HepG2 (cell line): Measurements from ENCODE around the gene RAB28. TPM values are rescaled to one million over a fixed set of nuclear protein-coding genes. Genes with fewer than 3 reads are reported as not detected.

Experiments used
- ATAC-seq: fragments of 200-7000 bp; cut with Tn5 transposase; 3 replicates; pipeline ENCODE4 v1.9.1; 2020; ENCODE audit warnings: mild to moderate bottlenecking, moderate library complexity
- BruUV-seq: library from RNA; stranded (reverse); fragments of 400-500 nt; replicated peaks from 2 replicates; lab custom pipeline; 2021; lab: Mats Ljungman, UMichigan
- CTCF ChIA-PET: fragments of 300-600 bp; formaldehyde crosslinking; extraction: SDS; loops from one replicate; lab custom pipeline; 2021; ENCODE audit warnings: low total read pairs, inconsistent platforms, low intra/inter-chr PET ratio; lab: Yijun Ruan, JAX
- POLR2A ChIA-PET: fragments of 350-600 bp; sonication (Branson Sonifier 250); formaldehyde crosslinking; loops from one replicate; lab custom pipeline; 2020; ENCODE audit warnings: antibody characterized with exemption, inconsistent platforms; lab: Yijun Ruan, JAX
- DNase-seq: peaks from one replicate; pipeline ENCODE4 v3.0.0-alpha.2; 2015; ENCODE audit warnings: low spot score
- FAIRE-seq: peaks from 3 replicates; lab custom pipeline; 2011; peaks lifted over from hg19 to GRCh38; lab: Jason Lieb, UNC
- H2AFZ ChIP-seq: one replicate; pipeline ENCODE4 v1.6.1; 2011; ENCODE audit warnings: low read length, inconsistent platforms
- H3K27ac ChIP-seq: fragments of 300-600 bp; 3 replicates; pipeline ENCODE4 v1.8.0; 2011; ENCODE audit warnings: mixed run types, mild to moderate bottlenecking, mixed read lengths, low read length, inconsistent platforms; ENCODE audit not compliant: insufficient read depth; ENCODE audit errors: extremely low read length
- H3K27me3 ChIP-seq, 2 experiments: fragments of 200-600 bp in 1 of 2; 2 replicates in 1 of 2; 3 replicates in 1 of 2; pipeline versions ENCODE4 v1.6.0 to v1.8.0; 2011; ENCODE audit warnings: low read length in 2 of 2, mild to moderate bottlenecking in 2 of 2, moderate library complexity in 2 of 2, inconsistent platforms in 1 of 2; ENCODE audit not compliant: insufficient read depth in 2 of 2, control insufficient read depth in 1 of 2
- H3K36me3 ChIP-seq, 2 experiments: fragments of 200-600 bp in 1 of 2; replicated peaks in 1 of 2; 2 replicates in 1 of 2; 3 replicates in 1 of 2; pipeline versions ENCODE4 v1.5.1 to v1.8.0; 2011; ENCODE audit warnings: low read length in 2 of 2, inconsistent platforms in 1 of 2; ENCODE audit not compliant: insufficient read depth in 2 of 2, control insufficient read depth in 1 of 2
- H3K4me1 ChIP-seq: 2 replicates; pipeline ENCODE4 v1.5.1; 2012; ENCODE audit warnings: low read length, inconsistent platforms; ENCODE audit not compliant: insufficient read depth
- H3K4me2 ChIP-seq: 2 replicates; pipeline ENCODE4 v1.6.0; 2011; ENCODE audit warnings: low read depth, low read length, inconsistent platforms
- H3K4me3 ChIP-seq, 3 experiments: fragments of 200-600 bp in 1 of 3; sonication (generic), shearing (Covaris generic) in 1 of 3; replicated peaks in 1 of 3; 2 replicates each; pipeline ENCODE4 v1.5.1; 2011 to 2016; ENCODE audit warnings: low read length in 3 of 3, inconsistent platforms in 2 of 3, low read depth in 2 of 3, mild to moderate bottlenecking in 2 of 3, control low read depth in 1 of 3, mixed read lengths in 1 of 3; ENCODE audit not compliant: insufficient read depth in 1 of 3
- H3K79me2 ChIP-seq: one replicate; pipeline ENCODE4 v1.6.1; 2011; ENCODE audit warnings: low read length, inconsistent platforms; ENCODE audit not compliant: insufficient read depth
- H3K9ac ChIP-seq: 2 replicates; pipeline ENCODE4 v1.6.0; 2011; ENCODE audit warnings: mild to moderate bottlenecking, low read depth, low read length, inconsistent platforms; ENCODE audit not compliant: insufficient read depth
- H3K9me3 ChIP-seq: 2 replicates; pipeline ENCODE4 v1.5.1; 2012; ENCODE audit warnings: mild to moderate bottlenecking, low read length
- H4K20me1 ChIP-seq: 2 replicates; pipeline ENCODE4 v1.6.0; 2011; ENCODE audit warnings: inconsistent platforms, mild to moderate bottlenecking, low read length, moderate library complexity; ENCODE audit not compliant: insufficient read depth
- CBFB ChIP-seq: sonication (generic); formaldehyde crosslinking; IDR thresholded peaks from 2 replicates; pipeline ENCODE4 v1.4.0; 2020; ENCODE audit warnings: missing genetic modification reagents
- FOXJ3 ChIP-seq: sonication (generic); formaldehyde crosslinking; IDR thresholded peaks from 2 replicates; pipeline ENCODE4 v1.4.0; 2020; ENCODE audit warnings: missing genetic modification reagents, mild to moderate bottlenecking, borderline replicate concordance
- GZF1 ChIP-seq: sonication (generic); formaldehyde crosslinking; IDR thresholded peaks from 2 replicates; pipeline ENCODE4 v1.5.1; 2020; ENCODE audit warnings: mild to moderate bottlenecking, missing genetic modification reagents
- HIVEP1 ChIP-seq: sonication (generic); formaldehyde crosslinking; IDR thresholded peaks from 2 replicates; pipeline ENCODE4 v1.4.0; 2020; ENCODE audit warnings: mild to moderate bottlenecking, missing genetic modification reagents
- MED13 ChIP-seq: sonication (generic); formaldehyde crosslinking; IDR thresholded peaks from 2 replicates; pipeline ENCODE4 v1.5.0; 2020; ENCODE audit warnings: missing genetic modification reagents
- MIER2 ChIP-seq: IDR thresholded peaks from 2 replicates; pipeline ENCODE4 v1.6.1; 2016; ENCODE audit warnings: missing biosample characterization, missing genetic modification reagents
- TEAD3 ChIP-seq: optimal IDR thresholded peaks from 2 replicates; pipeline ENCODE3; 2016; ENCODE audit warnings: borderline replicate concordance
- ZNF253 ChIP-seq: sonication (generic); formaldehyde crosslinking; IDR thresholded peaks from 2 replicates; pipeline ENCODE4 v1.8.0; 2022; ENCODE audit warnings: mild to moderate bottlenecking, missing genetic modification reagents, borderline replicate concordance
- ZNF33B ChIP-seq: sonication (generic); formaldehyde crosslinking; IDR thresholded peaks from 2 replicates; pipeline ENCODE4 v1.5.1; 2020; ENCODE audit warnings: mild to moderate bottlenecking, missing genetic modification reagents
- WGBS: methylation state at CpG from one replicate; pipeline ENCODE4 v1.1.6; 2017; ENCODE audit warnings: low lambda C conversion rate; 5-methylcytosine and 5-hydroxymethylcytosine counted together
- in situ Hi-C: cut with HindIII; loops from 2 replicates; pipeline ENCODE4 v1.10.0; 2017; ENCODE audit warnings: low pct_unique_long_range_greater_than_20kb; ENCODE audit not compliant: extremely low pct_ligation_motif_present
- intact Hi-C: fragments of 100-400 bp; cut with micrococcal nuclease; formaldehyde crosslinking; loops from one replicate; pipeline ENCODE4 v1.10.0; 2022; ENCODE audit not compliant: unreplicated experiment
- polyA plus RNA-seq, 8 experiments: library from polyadenylated mRNA; depleted of rRNA in 3 of 8; stranded (reverse) in 7 of 8; unstranded in 1 of 8; fragments of >200 nt; fragmentation: Illumina TruSeq in 4 of 8; extraction: Trizol in 4 of 8; gene quantifications; 2 replicates each; pipeline versions ENCODE4 v1.2.1 to v1.2.3, GENCODE V29; 2011 to 2016; ENCODE audit warnings: low read depth in 4 of 8, missing spikeins in 1 of 8, mixed read lengths in 1 of 8; ENCODE audit not compliant: insufficient read depth in 1 of 8
- total RNA-seq, 5 experiments: library from RNA; depleted of rRNA; stranded (reverse); fragments of >200 nt; fragmentation: Illumina TruSeq; extraction: Trizol; gene quantifications; 2 replicates each; pipeline ENCODE4 v1.2.3, GENCODE V29; 2016; ENCODE audit warnings: low read depth in 1 of 5
- TF ChIP-seq, protein P1 (sequence below): sonication (generic); formaldehyde crosslinking; IDR thresholded peaks from 2 replicates; pipeline ENCODE4 v1.9.0; 2021; ENCODE audit warnings: missing genetic modification reagents, mild to moderate bottlenecking, borderline replicate concordance
- TF ChIP-seq, protein P2 (sequence below): sonication (generic); formaldehyde crosslinking; IDR thresholded peaks from 2 replicates; pipeline ENCODE4 v1.4.0; 2020; ENCODE audit warnings: missing genetic modification reagents
- TF ChIP-seq, protein P3 (sequence below): sonication (generic); formaldehyde crosslinking; IDR thresholded peaks from 2 replicates; pipeline ENCODE4 v1.4.0; 2020; ENCODE audit warnings: missing genetic modification reagents, borderline replicate concordance
- TF ChIP-seq, protein P4 (sequence below), 2 experiments: sonication (generic) in 1 of 2; formaldehyde crosslinking in 1 of 2; IDR thresholded peaks; 2 replicates each; pipeline versions ENCODE4 v1.4.0 to v1.6.1; 2016 to 2020; ENCODE audit warnings: borderline replicate concordance in 1 of 2, low read depth in 1 of 2, mild to moderate bottlenecking in 1 of 2, missing genetic modification reagents in 1 of 2

RAB28 gene
- total and polyA plus RNA-seq, 2 of the 13 experiments (the other 11 are each of a cell fraction or from before 2014, with no cell fraction given), result 11.8 to 18.2 TPM

DNA sequence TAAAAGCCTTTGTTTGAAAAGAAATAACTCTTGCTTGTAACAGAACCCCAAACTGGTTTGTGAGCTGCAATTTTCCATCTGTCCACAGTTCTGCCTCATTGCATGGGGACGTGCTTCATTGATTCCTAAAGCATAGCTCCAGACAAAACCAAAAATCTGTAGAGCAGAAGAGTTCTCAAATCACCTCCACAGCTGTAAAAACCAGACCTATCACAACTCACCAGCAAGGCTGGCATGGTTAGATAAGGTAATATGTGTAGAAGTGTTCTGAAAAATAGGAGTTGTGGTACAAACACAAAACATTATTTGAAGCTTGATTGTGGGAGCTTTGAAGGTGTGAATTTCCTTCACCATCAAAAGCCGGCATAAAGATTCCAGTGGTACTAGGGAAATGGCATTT lies 12.5 kb upstream of the RAB28 start:
- H2AFZ ChIP-seq, result no peak overlapping the region
- H4K20me1 ChIP-seq, result no peaks in the 10 kb centered on the region
- H3K4me3 ChIP-seq, result no peak overlapping the region
- FAIRE-seq (no peak), ATAC-seq (no peak), DNase-seq (no peak)
- no peaks in the 10 kb centered on the region for H3K9me3 ChIP-seq
- H3K4me1 ChIP-seq, result no peaks in the 10 kb centered on the region
- H3K27ac ChIP-seq, result no peak overlapping the region
- 0% methylated on average over 2 of the region's 2 CpGs for WGBS
- H3K27me3 ChIP-seq, result peaks cover 0 to 4% of the 10 kb centered on the region in 2 experiments; a peak in 1 of 5 replicates
- no peaks in the 10 kb centered on the region for H3K36me3 ChIP-seq
- no peak overlapping the region for H3K9ac ChIP-seq
- H3K4me2 ChIP-seq, result no peak overlapping the region
- in situ Hi-C loops (no loop called here), intact Hi-C loops (no loop called here)
- BruUV-seq, result no TSS peak
- no peaks in the 10 kb centered on the region for H3K79me2 ChIP-seq
- CTCF ChIA-PET, result no interaction called here
- POLR2A ChIA-PET, result no interaction called here
- TF ChIP-seq, protein P1, sequence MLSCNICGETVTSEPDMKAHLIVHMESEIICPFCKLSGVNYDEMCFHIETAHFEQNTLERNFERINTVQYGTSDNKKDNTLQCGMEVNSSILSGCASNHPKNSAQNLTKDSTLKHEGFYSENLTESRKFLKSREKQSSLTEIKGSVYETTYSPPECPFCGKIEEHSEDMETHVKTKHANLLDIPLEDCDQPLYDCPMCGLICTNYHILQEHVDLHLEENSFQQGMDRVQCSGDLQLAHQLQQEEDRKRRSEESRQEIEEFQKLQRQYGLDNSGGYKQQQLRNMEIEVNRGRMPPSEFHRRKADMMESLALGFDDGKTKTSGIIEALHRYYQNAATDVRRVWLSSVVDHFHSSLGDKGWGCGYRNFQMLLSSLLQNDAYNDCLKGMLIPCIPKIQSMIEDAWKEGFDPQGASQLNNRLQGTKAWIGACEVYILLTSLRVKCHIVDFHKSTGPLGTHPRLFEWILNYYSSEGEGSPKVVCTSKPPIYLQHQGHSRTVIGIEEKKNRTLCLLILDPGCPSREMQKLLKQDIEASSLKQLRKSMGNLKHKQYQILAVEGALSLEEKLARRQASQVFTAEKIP (CRISPR knock-in tag), result no peak
- TF ChIP-seq GZF1 (CRISPR knock-in tag) (no peak), ZNF33B (CRISPR knock-in tag) (no peak), FOXJ3 (CRISPR knock-in tag) (no peak), CBFB (no peak), MED13 (no peak), HIVEP1 (CRISPR knock-in tag) (no peak), ZNF253 (no peak), MIER2 (CRISPR knock-in tag) (no peak), TEAD3 (CRISPR knock-in tag) (no peak)
- TF ChIP-seq, protein P2, sequence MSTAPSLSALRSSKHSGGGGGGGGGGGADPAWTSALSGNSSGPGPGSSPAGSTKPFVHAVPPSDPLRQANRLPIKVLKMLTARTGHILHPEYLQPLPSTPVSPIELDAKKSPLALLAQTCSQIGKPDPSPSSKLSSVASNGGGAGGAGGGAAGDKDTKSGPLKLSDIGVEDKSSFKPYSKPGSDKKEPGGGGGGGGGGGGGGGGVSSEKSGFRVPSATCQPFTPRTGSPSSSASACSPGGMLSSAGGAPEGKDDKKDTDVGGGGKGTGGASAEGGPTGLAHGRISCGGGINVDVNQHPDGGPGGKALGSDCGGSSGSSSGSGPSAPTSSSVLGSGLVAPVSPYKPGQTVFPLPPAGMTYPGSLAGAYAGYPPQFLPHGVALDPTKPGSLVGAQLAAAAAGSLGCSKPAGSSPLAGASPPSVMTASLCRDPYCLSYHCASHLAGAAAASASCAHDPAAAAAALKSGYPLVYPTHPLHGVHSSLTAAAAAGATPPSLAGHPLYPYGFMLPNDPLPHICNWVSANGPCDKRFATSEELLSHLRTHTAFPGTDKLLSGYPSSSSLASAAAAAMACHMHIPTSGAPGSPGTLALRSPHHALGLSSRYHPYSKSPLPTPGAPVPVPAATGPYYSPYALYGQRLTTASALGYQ (CRISPR knock-in tag), result no peak
- TF ChIP-seq, protein P3, sequence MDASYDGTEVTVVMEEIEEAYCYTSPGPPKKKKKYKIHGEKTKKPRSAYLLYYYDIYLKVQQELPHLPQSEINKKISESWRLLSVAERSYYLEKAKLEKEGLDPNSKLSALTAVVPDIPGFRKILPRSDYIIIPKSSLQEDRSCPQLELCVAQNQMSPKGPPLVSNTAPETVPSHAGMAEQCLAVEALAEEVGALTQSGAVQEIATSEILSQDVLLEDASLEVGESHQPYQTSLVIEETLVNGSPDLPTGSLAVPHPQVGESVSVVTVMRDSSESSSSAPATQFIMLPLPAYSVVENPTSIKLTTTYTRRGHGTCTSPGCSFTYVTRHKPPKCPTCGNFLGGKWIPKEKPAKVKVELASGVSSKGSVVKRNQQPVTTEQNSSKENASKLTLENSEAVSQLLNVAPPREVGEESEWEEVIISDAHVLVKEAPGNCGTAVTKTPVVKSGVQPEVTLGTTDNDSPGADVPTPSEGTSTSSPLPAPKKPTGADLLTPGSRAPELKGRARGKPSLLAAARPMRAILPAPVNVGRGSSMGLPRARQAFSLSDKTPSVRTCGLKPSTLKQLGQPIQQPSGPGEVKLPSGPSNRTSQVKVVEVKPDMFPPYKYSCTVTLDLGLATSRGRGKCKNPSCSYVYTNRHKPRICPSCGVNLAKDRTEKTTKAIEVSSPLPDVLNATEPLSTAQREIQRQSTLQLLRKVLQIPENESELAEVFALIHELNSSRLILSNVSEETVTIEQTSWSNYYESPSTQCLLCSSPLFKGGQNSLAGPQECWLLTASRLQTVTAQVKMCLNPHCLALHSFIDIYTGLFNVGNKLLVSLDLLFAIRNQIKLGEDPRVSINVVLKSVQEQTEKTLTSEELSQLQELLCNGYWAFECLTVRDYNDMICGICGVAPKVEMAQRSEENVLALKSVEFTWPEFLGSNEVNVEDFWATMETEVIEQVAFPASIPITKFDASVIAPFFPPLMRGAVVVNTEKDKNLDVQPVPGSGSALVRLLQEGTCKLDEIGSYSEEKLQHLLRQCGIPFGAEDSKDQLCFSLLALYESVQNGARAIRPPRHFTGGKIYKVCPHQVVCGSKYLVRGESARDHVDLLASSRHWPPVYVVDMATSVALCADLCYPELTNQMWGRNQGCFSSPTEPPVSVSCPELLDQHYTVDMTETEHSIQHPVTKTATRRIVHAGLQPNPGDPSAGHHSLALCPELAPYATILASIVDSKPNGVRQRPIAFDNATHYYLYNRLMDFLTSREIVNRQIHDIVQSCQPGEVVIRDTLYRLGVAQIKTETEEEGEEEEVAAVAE (CRISPR knock-in tag), result no peak
- TF ChIP-seq, protein P4, sequence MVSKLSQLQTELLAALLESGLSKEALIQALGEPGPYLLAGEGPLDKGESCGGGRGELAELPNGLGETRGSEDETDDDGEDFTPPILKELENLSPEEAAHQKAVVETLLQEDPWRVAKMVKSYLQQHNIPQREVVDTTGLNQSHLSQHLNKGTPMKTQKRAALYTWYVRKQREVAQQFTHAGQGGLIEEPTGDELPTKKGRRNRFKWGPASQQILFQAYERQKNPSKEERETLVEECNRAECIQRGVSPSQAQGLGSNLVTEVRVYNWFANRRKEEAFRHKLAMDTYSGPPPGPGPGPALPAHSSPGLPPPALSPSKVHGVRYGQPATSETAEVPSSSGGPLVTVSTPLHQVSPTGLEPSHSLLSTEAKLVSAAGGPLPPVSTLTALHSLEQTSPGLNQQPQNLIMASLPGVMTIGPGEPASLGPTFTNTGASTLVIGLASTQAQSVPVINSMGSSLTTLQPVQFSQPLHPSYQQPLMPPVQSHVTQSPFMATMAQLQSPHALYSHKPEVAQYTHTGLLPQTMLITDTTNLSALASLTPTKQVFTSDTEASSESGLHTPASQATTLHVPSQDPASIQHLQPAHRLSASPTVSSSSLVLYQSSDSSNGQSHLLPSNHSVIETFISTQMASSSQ (IDR thresholded peaks at IDR 0.05; ENCODE audit: low read depth), result no peak
- TF ChIP-seq, protein P4 (CRISPR knock-in tag; IDR thresholded peaks at IDR 0.05; ENCODE audit: borderline replicate concordance), result no peak
